ENCODE measurements around the gene OR7D2. TPM values are rescaled to one million over a fixed set of nuclear protein-coding genes. Genes with fewer than 3 reads are reported as not detected.
"Not testable (repeated sequence)": the region's sequence is repeated elsewhere in the genome, so short reads cannot be mapped to it uniquely, and the experiment has no call there.

The OR7D2 gene
- total RNA-seq, 2 donors from 2014 or later = 0.17 TPM; not detected in 1

- no peak for TF ChIP-seq POLR2A (IDR thresholded peaks at IDR 0.05)
- TF ChIP-seq POLR2AphosphoS5 (IDR thresholded peaks at IDR 0.05) = no peak
- TF ChIP-seq CTCF (IDR thresholded peaks at IDR 0.05) = no peak
- Histone ChIP-seq H3K36me3 (no peaks in the 10 kb centered on the region), H3K4me3 (no peak overlapping the region), H3K4me1 (replicated peaks) (no peaks in the 10 kb centered on the region), H3K9me3 (no peaks in the 10 kb centered on the region), H3K27ac (no peak overlapping the region), H3K27me3 (replicated peaks; ENCODE audit: insufficient read depth) (no peaks in the 10 kb centered on the region)
- intact Hi-C loops (cut with DNase I) = no loop called here
- 87% methylated on average over 6 of the region's 6 CpGs for WGBS
- no peak for DNase-seq (ENCODE audit: low spot score)
Observed at GRCh38 chr19:9171393-9171991, 7.3 kb upstream of the OR7D2 start.

GRCh38 chr19:9175326-9175725 is 3.5 kb upstream of the OR7D2 start:
- no peak for TF ChIP-seq POLR2A (IDR thresholded peaks at IDR 0.05)
- TF ChIP-seq CTCF (IDR thresholded peaks at IDR 0.05) = no peak
- no peak for TF ChIP-seq POLR2AphosphoS5 (IDR thresholded peaks at IDR 0.05)
- H3K36me3 ChIP-seq = no peaks in the 10 kb centered on the region
- H3K4me1 ChIP-seq (replicated peaks) = no peaks in the 10 kb centered on the region
- no peak overlapping the region for H3K27ac ChIP-seq
- H3K4me3 ChIP-seq = no peak overlapping the region
- no peak for DNase-seq (ENCODE audit: low spot score)
- intact Hi-C loops (cut with DNase I) = no loop called here
- 96% methylated on average over 5 of the region's 5 CpGs for WGBS
- no peaks in the 10 kb centered on the region for H3K27me3 ChIP-seq (replicated peaks; ENCODE audit: insufficient read depth)
- no peaks in the 10 kb centered on the region for H3K9me3 ChIP-seq

- Histone ChIP-seq H3K27me3 (replicated peaks; ENCODE audit: insufficient read depth) (no peaks in the 10 kb centered on the region), H3K27ac (no peak overlapping the region), H3K4me3 (no peak overlapping the region), H3K4me1 (replicated peaks) (no peaks in the 10 kb centered on the region), H3K9me3 (no peaks in the 10 kb centered on the region), H3K36me3 (no peaks in the 10 kb centered on the region)
- intact Hi-C loops (cut with DNase I) = no loop called here
- DNase-seq (ENCODE audit: low spot score) = no peak
- TF ChIP-seq POLR2A (IDR thresholded peaks at IDR 0.05) (no peak), CTCF (IDR thresholded peaks at IDR 0.05) (no peak), POLR2AphosphoS5 (IDR thresholded peaks at IDR 0.05) (no peak)
- WGBS = 93% methylated on average over 17 of the region's 17 CpGs
Observed at GRCh38 chr19:9183000-9183399, 4.2 kb downstream of the OR7D2 start.

GRCh38 chr19:9187191-9187590 is 8.4 kb downstream of the OR7D2 start:
- Histone ChIP-seq H3K9me3 (no peaks in the 10 kb centered on the region), H3K4me1 (replicated peaks) (no peaks in the 10 kb centered on the region), H3K27ac (no peak overlapping the region), H3K4me3 (no peak overlapping the region), H3K27me3 (replicated peaks; ENCODE audit: insufficient read depth) (no peaks in the 10 kb centered on the region), H3K36me3 (no peaks in the 10 kb centered on the region)
- no peak for DNase-seq (ENCODE audit: low spot score)
- TF ChIP-seq POLR2AphosphoS5 (IDR thresholded peaks at IDR 0.05) (no peak), POLR2A (IDR thresholded peaks at IDR 0.05) (no peak), CTCF (IDR thresholded peaks at IDR 0.05) (no peak)
- intact Hi-C loops (cut with DNase I) = no loop called here
- WGBS = 83% methylated on average over 6 of the region's 6 CpGs

- no peaks in the 10 kb centered on the region for H3K36me3 ChIP-seq
- H3K9me3 ChIP-seq = no peaks in the 10 kb centered on the region
- H3K4me3 ChIP-seq = no peak overlapping the region
- H3K4me1 ChIP-seq (replicated peaks) = no peaks in the 10 kb centered on the region
- no peak for TF ChIP-seq POLR2AphosphoS5 (IDR thresholded peaks at IDR 0.05)
- TF ChIP-seq POLR2A (IDR thresholded peaks at IDR 0.05) = no peak
- TF ChIP-seq CTCF (IDR thresholded peaks at IDR 0.05) = no peak
- WGBS = 78% methylated on average over 7 of the region's 7 CpGs
- no peak overlapping the region for H3K27ac ChIP-seq
- no peaks in the 10 kb centered on the region for H3K27me3 ChIP-seq (replicated peaks; ENCODE audit: insufficient read depth)
- intact Hi-C loops (cut with DNase I) = no loop called here
- DNase-seq (ENCODE audit: low spot score) = no peak
Observed at GRCh38 chr19:9189535-9189934, 10.8 kb downstream of the OR7D2 start.

- H3K27ac ChIP-seq; H3K4me1 ChIP-seq (replicated peaks); H3K36me3 ChIP-seq; intact Hi-C loops (cut with DNase I); DNase-seq (ENCODE audit: low spot score); H3K27me3 ChIP-seq (replicated peaks; ENCODE audit: insufficient read depth); H3K4me3 ChIP-seq; H3K9me3 ChIP-seq: not testable (repeated sequence)
- 83% methylated on average over 2 of the region's 2 CpGs for WGBS
Observed at GRCh38 chr19:9198044-9198443, 19.3 kb downstream of the OR7D2 start.

Data from prostate gland (tissue), 2 donors.